Measurements from ENCODE around the gene NME4.
"Not testable (repeated sequence)": the region's sequence is repeated elsewhere in the genome, so short reads cannot be mapped to it uniquely, and the experiment has no call there.

The NME4 gene

DNA sequence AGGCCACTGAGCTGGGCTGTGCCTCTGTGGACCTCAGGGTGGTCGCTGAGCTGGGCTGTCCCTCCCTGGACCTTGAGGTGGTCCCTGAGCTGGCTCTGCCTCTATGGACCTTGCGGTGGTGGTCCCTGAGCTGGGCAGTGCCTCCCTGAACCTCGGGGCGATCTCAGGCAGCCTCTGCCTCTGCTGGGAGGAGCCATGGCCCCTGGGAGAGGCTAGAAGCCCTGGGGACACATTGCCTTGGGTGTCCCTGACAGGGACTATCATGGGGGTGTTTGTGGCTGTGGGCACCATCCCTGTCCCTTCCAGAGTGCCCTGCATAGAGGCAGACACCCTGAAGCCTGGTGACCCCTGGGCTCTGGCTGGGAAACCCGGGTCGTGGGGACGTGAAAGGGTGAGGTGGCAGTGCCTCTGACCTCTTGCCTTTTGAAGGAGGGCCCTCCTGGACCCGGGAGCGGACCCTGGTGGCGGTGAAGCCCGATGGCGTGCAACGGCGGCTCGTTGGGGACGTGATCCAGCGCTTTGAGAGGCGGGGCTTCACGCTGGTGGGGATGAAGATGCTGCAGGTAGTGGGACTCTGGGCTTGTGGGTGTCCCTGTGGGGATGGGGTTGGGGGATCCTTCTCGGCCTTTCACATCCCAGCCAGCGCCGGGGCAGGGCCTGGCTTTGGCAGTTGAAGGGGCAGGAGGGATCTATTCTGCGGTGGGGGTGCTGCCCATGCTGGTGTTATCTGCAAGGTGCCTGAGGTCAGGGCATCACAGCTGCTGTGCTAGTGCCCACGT, 1.8 kb downstream of the NME4 start:
- no peak for DNase-seq (ENCODE audit: low read depth)

DNA sequence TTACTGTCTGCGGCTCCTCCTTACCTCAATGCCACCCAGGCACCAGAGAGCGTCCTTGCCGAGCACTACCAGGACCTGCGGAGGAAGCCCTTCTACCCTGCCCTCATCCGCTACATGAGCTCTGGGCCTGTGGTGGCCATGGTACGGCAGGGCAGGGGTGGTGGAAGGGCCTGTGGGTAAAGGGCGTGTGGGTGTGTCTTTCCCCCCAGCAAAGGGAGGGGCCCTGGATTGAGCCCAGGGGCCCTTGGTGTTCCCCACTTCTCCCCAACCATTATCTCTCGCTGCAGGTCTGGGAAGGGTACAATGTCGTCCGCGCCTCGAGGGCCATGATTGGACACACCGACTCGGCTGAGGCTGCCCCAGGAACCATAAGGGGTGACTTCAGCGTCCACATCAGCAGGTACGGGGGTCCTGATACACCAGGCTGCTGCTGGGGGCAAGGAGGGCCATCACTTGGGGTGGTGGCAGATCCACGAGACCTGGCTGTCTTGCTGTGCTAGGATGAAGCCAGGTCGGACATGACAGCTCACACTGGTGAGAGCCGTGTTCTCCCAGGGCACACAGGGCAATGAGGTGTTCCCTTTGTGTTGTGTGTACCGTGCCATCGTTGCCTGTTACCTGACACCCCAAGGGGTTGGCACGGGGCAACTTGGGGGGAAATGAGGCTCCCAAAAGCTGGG, 2.5 kb downstream of the NME4 start:
- DNase-seq (ENCODE audit: low read depth) = no peak

DNA sequence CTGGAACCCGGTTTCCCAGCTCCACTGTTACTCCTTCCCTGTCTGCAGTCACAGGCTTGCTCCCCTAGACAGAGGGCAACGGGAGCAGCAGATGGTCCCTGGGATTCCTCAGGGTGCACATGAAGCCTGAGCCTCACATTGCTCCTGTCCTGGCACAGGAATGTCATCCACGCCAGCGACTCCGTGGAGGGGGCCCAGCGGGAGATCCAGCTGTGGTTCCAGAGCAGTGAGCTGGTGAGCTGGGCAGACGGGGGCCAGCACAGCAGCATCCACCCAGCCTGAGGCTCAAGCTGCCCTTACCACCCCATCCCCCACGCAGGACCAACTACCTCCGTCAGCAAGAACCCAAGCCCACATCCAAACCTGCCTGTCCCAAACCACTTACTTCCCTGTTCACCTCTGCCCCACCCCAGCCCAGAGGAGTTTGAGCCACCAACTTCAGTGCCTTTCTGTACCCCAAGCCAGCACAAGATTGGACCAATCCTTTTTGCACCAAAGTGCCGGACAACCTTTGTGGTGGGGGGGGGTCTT, 3.1 kb downstream of the NME4 start:
- no peak for DNase-seq (ENCODE audit: low read depth)

DNA sequence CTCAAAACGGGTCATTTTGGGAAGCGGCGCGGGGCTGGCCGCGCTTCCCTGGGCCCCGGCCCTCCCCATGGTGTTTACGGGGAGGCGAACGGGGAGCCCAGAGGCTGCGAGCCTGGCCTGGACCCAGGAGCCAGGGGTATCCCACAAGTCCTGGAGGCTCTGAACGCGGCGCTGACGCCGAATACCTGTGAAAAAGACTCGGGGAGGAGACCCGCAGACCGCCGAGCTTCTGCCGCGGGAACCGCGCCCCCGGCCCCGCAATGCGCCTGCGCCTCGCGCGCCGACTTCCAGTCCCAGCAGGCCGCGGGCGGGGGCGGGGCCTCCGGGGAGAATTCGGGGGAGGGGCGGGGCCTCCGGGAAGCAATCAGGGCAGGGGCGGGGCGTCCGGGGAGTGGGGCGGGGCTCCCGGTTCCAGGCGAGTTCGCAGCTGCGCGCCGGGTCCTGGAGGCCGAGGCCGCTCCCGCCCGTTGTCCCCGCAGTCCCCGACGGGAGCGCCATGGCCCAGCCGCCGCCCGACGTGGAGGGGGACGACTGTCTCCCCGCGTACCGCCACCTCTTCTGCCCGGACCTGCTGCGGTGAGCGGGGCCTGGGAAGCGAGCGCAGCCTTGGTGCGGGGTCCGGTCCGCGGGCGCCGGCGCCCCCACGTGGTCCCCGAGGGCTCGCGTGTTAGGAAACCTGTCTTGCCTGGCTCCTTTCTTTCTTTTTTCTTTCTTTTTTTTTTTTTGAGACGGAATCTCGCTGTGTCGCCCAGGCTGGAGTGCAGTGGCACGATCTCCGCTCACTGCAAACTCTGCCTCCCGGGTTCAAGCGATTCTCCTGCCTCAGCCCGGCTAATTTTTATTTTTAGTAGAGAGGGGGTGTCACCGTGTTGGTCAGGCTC, 4.7 kb downstream of the NME4 start, which contains the start of gene DECR2:
TSS of gene DECR2 (plus strand) at position 418 of the 881 bp plus-strand sequence. CDS start at position 497, 79 bp downstream.
- peak; percentile 84 for DNase-seq (ENCODE audit: low read depth)

DNA sequence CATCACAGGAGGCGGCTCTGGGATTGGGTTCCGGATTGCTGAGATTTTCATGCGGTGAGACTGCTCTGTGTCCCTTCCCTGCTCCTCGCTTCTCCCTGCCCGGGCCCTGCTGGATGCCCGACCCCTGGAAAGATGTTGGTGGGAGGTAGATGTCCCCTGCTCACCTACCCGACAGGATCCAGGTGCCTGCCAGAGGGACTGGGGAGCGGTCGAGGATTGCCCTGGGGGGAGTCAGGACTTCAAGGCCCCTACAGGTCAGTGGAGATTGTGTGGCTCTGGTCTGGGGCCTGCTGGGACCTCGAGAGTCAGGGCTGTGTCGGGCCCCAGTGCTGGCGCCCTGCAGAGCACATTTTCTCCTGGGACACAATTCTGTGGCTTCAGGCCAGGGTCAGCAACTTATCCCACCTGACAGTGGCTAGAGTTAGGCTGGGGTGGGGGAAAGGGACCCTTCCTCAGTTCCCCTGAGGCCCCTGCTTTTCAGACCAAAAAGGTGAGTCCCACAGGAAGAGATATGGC, 8.0 kb downstream of the NME4 start:
- DNase-seq (ENCODE audit: low read depth) = no peak

DNA sequence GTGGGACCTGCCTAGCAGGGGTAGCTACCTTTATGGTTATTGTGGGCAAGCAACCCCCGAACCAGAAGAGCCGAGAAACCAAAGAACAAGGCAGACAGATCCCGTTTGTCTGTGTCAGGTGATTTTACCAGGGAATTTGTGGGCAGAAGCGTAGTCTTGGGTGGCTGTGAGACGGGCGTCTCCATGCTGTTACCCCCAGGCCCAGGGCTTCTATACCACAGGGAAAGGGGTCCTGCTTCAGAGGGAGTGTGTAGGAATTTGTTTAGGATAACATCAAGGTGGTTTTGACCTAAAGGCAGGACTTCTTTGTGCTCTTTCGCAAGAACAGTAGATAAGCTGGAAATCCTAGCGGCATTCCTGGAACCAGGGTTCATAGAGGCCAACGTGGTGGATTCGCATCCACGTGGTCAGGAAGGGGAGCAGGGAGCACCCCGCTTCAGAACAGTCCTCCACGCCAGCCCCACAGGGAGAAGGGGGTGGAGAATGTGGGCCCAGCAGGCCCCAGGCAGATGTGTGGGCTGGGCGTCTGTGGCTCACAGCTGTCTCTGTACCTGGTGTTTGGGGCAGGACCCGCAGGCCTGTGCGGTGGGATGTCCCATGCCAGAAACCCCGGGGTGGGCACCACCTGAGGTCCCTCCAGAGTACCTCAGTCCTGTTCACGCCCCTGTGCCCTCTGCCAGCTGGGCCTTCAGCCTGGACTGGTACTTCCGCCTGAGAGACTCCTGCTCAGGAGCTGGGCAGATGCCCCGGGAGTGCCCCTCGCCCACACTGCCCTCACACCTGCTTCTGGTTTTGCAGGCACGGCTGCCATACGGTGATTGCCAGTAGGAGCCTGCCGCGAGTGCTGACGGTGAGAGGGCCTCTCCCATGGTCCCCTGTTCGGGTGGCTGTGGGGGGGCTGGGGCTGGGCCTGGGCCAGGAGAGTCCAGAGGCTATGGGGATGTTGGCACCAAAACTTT, 8.8 kb downstream of the NME4 start:
- no peak for DNase-seq (ENCODE audit: low read depth)

DNA sequence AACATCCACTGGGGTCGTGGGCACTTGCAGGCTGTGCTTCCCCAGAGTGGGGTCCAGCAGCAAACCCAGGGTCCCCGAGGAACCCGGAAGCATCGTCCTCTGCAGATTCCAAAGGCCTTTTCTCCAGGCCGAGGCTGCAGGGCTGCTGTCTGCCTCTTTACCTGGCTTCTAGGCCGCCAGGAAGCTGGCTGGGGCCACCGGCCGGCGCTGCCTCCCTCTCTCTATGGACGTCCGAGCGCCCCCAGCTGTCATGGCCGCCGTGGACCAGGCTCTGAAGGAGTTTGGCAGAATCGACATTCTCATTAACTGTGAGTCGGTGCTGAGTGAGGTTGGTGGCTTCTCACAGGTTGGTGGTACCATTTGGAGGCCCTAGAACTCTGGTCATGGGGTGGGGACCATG, 10.3 kb downstream of the NME4 start:
- DNase-seq (ENCODE audit: low read depth) = no peak

DNA sequence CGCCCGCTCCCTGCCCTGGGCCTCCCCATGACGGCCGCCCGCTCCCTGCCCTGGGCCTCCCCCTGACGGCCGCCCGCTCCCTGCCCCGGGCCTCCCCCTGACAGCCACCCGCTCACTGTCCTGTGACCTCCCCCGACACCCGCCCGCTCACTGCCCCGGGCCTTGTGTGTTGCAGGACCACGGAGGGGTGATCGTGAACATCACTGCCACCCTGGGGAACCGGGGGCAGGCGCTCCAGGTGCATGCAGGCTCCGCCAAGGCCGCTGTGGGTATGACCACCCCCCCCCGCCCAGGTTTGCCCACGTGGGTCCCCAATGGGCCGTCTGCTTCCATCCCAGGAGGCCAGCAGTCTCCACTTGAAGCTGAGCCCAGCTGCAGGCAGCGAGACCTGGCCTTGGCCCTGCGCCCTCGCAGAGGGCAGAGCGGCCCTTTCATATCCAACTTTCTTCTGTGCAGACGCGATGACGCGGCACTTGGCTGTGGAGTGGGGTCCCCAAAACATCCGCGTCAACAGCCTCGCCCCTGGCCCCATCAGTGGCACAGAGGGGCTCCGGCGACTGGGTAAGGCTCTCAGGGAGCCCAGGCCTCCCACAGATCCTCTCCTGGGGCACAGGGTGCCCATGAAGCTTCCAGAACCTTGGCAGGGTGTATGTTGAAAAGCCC, 13.6 kb downstream of the NME4 start:
- no peak for DNase-seq (ENCODE audit: low read depth)

DNA sequence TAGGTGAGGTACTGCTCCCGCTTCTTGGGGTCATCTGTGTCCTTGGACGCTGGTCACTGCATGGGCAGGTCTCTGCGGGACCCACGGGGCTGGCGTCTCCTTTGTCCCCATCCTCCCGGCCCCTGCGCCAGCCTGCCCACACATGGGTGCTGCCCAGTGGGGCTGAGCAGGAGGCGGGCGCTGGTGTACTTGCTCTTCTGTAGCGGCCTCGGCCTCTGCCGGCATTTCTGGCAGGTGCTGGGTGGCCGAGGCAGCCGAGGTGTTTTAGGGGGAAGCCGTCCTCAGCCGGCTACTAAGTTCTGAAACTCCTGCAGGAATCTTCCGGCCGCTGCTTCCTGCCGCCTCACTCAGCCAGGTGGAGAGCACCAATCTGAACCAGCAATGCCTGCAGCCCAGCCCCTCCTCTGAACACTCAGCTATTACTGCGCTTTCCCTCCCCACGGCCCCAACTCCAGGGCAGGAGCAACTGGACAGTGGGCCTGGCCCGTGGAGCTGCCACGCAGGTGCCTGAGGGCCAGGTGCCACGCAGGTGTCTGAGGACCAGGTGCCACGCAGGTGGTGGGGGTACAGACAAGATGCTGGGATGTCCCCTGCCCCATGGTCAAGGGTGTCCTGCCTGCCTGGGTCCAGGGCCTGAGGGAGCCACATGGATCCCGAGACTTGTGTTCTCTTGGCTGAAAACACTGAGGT, 14.7 kb downstream of the NME4 start:
- DNase-seq (ENCODE audit: low read depth) = no peak

DNA sequence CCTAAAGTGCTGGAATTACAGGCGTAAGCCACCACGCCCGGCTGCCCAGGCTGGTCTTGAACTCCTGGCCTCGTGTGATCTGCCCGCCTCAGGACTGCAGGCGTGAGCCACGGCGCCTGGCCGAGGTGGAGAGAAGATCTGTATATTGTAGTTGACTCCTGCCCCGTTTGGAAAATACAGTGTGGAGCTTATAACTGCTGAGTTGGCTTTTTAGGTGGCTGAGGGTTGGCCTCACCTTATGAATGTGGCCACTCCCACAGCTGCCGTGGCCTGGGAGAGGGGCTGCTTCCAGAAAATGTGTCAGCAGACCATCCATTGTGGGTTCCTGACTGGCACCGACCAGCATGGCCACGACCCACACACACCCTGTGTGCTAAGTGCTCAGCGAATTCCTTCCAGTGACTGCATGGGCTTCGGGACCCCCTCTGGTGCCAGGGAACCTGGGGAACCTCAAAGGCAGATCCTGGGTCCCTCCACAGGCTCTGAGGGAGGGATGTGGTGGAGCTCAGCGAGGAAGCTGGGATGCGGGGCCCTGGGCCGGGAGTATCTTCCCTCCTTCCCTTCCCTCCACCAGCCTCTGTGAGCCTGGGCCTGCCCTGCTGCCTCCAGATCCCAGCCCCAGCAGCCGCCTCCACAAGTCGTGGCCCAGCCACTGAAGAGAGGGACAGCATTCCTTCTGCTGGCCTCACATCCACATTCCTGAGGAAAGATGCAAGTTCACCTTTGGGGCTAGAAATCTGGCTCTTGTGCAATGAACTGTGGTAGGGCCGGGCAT, 17.6 kb downstream of the NME4 start:
- DNase-seq (ENCODE audit: low read depth) = no peak

DNA sequence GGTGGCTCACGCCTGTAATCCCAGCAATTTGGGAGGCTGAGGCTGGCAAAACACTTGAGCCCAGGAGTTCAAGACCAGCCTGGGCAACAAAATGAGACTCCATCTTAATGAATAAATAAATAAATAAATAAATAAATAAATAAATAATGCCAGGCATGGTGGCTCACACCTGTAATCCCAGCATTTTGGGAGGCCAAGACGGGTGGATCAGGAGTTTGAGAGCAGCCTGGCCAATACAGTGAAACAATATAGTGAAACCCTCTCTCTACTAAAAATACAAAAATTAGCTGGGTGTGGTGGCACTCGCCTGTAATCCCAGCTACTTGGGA, 18.1 kb downstream of the NME4 start:
- not testable (repeated sequence) for DNase-seq (ENCODE audit: low read depth)

DNA sequence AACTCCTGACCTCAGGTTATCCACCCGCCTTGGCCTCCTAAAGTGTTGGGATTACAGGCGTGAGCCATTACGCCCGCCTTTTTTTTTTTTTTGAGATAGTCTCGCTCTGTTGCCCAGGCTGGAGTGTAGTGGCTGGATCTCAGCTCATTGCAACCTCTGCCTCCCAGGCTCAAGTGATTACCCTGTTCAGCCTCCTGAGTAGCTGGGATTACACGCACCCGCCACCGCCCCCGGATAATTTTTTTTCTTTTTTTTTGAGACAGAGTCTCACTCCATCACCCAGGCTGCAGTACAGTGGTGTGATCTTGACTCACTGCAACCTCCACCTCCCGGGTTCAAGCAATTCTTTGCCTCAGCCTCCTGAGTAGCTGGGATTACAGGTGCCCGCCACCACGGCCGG, 25.2 kb downstream of the NME4 start:
- not testable (repeated sequence) for DNase-seq (ENCODE audit: low read depth)

DNA sequence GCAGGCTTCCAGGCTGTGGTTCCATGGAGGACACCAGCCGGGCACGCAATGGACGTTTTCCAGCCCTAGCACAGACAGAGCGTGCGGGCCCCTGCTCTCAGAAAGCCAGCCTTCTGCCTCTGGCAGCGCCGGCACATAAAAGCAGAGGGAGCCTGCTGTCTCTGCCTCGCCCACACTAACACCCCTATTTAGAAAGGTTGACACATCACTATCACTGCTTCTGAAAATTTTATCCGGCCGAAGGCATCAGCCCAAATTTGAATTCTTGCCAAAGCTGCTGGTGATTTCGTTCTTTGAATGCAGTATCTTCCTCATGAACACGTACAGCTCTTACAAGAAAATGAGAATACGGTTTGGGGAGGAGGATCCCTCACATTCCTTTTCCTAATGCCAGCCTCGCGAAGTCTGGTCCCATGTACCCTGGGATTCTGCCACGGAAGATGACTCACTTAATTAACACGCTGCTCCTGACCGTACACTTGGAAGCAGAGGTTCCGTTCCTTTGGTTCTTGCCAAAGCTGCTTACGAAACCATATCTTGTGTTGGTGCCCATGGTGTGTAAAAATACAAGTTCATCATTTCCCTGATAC, 27.1 kb downstream of the NME4 start:
- peak; percentile 99 for DNase-seq (ENCODE audit: low read depth)

DNA sequence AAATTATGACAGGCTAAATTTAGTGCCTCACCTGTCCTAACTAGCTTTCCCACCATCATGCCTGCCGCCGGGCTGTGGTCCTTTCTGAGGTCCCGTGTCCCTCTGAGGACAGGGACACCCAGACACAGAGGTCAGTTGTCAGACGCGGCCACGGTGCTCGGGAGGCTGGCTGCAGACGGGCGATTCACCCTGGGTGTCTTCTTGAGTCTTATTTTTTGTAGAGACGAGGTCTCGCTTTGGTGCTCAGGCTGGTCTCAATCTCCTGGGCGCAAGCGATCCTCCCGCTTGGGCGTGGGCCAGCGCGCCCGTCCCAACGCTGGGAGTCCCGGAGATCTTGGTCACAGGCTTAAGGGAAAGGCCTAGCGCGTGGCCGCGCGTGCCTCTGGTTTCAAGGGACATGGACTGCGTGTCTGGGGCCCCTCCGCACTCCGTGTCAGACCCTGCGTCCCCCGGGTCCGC, 27.7 kb downstream of the NME4 start:
- peak; percentile 28 for DNase-seq (ENCODE audit: low read depth)

DNA sequence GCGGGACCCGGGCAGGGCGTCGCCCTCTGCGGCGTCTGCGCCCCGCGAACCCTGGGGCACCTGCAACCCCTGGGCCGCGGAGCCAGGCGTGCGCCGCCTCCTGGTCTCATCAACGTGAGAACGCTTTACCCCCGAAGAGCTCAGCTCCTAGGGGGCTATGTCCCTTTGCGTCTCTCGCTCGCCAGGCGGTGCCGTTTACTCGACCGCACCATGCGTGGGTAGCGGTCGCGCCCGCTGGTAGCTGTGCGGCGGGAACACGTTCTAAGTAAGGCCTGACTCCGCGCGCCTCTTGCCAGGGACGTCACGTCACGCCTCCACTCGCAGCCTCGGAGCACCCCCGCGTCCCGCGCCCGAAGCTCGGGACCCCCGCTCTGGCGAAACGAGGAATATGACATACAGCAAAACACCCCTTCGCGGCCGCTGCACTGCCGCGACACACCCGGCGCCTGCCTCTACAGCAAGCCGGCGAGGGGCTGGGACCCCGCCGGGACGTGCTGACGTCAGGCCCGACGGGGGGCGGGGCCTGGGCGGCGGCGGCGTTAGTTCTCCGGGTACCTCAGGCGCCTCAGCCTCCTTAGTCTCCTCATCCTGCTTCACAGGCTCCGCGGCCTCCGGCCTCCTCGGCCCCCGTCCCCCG, 28.2 kb downstream of the NME4 start, which contains the start of gene RAB11FIP3:
TSS of gene RAB11FIP3 (plus strand) at position 568 of the 637 bp plus-strand sequence. CDS start 358 bp downstream, outside the sequence.
- peak; percentile 72 for DNase-seq (ENCODE audit: low read depth)

DNA sequence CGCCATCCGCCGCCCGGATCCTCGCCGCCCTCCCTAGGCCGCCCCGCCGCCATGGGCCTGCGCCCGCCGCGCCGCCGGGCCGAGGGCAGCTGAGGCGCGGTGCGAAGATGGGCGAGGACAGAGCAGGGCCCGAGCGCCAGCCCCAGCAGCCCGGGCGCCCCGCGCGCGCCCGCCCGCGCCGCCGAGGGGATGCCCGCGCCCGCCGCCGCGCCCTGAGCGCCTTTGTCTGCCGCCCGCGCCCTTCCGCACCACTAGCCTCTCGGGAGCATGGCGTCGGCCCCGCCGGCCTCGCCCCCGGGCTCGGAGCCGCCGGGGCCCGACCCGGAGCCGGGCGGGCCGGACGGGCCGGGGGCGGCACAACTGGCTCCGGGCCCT, 28.7 kb downstream of the NME4 start:
- DNase-seq (ENCODE audit: low read depth) = no peak

DNA sequence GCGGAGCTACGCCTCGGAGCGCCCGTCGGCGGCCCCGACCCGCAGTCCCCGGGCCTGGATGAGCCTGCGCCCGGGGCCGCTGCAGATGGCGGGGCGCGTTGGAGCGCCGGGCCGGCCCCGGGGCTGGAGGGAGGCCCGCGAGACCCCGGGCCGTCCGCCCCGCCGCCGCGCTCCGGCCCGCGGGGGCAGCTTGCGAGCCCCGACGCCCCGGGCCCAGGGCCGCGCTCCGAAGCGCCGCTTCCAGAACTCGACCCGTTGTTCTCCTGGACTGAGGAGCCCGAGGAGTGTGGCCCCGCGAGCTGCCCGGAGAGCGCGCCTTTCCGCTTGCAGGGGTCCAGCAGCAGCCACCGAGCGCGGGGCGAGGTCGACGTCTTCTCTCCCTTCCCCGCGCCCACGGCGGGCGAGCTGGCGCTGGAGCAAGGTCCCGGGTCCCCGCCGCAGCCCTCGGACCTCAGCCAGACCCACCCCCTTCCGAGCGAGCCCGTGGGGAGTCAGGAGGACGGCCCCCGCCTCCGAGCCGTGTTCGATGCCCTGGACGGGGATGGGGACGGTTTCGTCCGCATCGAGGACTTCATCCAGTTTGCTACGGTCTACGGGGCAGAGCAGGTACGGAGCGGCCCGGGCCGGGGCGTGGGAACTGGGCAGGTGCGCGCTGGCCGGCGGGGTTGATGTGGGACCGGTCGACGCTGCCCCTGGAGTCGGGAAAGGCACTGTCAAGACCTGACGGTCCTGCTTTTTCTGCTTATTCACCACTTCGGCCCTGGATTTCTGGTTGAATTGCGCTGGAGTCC, 29.3 kb downstream of the NME4 start:
- DNase-seq (ENCODE audit: low read depth) = no peak
